ENCODE results near the gene FREY1.

DNA sequence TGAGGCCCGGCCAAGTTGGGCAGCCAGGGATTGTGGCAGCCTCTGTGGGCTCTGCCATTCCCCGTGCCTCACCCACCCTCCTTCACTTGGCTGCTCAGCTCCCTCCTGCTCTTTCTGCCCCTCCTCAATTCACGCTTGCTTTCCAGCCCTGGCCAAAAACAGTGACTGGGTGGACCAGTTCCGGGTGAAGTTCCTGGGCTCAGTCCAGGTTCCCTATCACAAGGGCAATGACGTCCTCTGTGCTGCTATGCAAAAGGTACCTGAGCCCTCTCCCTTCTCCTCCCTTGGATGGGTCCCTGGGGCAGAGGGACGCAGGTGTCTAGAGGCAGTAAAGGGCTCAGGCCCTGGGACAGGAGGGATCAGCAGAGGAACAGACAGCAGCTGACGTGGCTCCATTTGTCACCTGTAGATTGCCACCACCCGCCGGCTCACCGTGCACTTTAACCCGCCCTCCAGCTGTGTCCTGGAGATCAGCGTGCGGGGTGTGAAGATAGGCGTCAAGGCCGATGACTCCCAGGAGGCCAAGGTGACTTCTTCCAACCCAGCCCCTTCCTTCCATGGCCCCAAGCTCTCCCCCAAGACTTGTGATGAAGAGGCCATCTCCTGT is 2.7 kb downstream of the FREY1 start:
- TF ChIP-seq, protein P1, sequence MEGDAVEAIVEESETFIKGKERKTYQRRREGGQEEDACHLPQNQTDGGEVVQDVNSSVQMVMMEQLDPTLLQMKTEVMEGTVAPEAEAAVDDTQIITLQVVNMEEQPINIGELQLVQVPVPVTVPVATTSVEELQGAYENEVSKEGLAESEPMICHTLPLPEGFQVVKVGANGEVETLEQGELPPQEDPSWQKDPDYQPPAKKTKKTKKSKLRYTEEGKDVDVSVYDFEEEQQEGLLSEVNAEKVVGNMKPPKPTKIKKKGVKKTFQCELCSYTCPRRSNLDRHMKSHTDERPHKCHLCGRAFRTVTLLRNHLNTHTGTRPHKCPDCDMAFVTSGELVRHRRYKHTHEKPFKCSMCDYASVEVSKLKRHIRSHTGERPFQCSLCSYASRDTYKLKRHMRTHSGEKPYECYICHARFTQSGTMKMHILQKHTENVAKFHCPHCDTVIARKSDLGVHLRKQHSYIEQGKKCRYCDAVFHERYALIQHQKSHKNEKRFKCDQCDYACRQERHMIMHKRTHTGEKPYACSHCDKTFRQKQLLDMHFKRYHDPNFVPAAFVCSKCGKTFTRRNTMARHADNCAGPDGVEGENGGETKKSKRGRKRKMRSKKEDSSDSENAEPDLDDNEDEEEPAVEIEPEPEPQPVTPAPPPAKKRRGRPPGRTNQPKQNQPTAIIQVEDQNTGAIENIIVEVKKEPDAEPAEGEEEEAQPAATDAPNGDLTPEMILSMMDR (IDR thresholded peaks at IDR 0.05) = no peak
- TF ChIP-seq POLR2A (IDR thresholded peaks at IDR 0.05) = no peak
- TF ChIP-seq POLR2AphosphoS5 (IDR thresholded peaks at IDR 0.05; ENCODE audit: insufficient read depth in 1 of 2, low read depth in 1 of 2) = no peak
